GM18511 (cell line): ENCODE results near the gene TLK1.
A peak's percentile ranks its signal among the peaks of the same experiment; 100 is the strongest.
"Not testable (repeated sequence)": the region's sequence is repeated elsewhere in the genome, so short reads cannot be mapped to it uniquely, and the experiment has no call there.

Experiments used
- ATAC-seq: cut with Tn5 transposase; IDR thresholded peaks from one replicate; pipeline ENCODE4 v1.9.1; 2021; ENCODE audit warnings: mild to moderate bottlenecking, moderate library complexity; ENCODE audit not compliant: unreplicated experiment

TLK1 gene

GRCh38 chr2:171086352-171087290, 74.1 kb downstream of the TLK1 start:
- no peak for ATAC-seq

- ATAC-seq, result no peak
These were observed 76.6 kb downstream of the TLK1 start for GRCh38 chr2:171084128-171084527.

GRCh38 chr2:171083451-171083850, 77.2 kb downstream of the TLK1 start:
- no peak for ATAC-seq

GRCh38 chr2:171081649-171082111, 79.0 kb downstream of the TLK1 start:
- ATAC-seq, result no peak

GRCh38 chr2:171080607-171081006, 80.1 kb downstream of the TLK1 start:
- ATAC-seq, result no peak

GRCh38 chr2:171076422-171076821, 84.3 kb downstream of the TLK1 start:
- ATAC-seq, result not testable (repeated sequence)

GRCh38 chr2:171072164-171072563, 88.5 kb downstream of the TLK1 start:
- ATAC-seq, result no peak

GRCh38 chr2:171069286-171069956, 91.3 kb downstream of the TLK1 start:
- ATAC-seq, result no peak

- no peak for ATAC-seq
These were observed 94.6 kb downstream of the TLK1 start for GRCh38 chr2:171066110-171066509.

- ATAC-seq, result no peak
These were observed 103.1 kb downstream of the TLK1 start for GRCh38 chr2:171057575-171057974.

- ATAC-seq, result no peak
These were observed 104.4 kb downstream of the TLK1 start for GRCh38 chr2:171056307-171056706.

- ATAC-seq, result no peak
These were observed 111.0 kb downstream of the TLK1 start for GRCh38 chr2:171049691-171050090.

GRCh38 chr2:171046048-171046560, 114.6 kb downstream of the TLK1 start:
- no peak for ATAC-seq

GRCh38 chr2:171044416-171044815, 116.3 kb downstream of the TLK1 start:
- ATAC-seq, result no peak

- ATAC-seq, result no peak
These were observed 118.3 kb downstream of the TLK1 start for GRCh38 chr2:171042253-171042969.

GRCh38 chr2:171036532-171036931, 124.2 kb downstream of the TLK1 start:
- ATAC-seq, result no peak

GRCh38 chr2:171034315-171034714, 126.4 kb downstream of the TLK1 start:
- no peak for ATAC-seq

GRCh38 chr2:171025214-171025613, 135.5 kb downstream of the TLK1 start:
- no peak for ATAC-seq

- peak; percentile 71 for ATAC-seq
These were observed 142.2 kb downstream of the TLK1 start for GRCh38 chr2:171018522-171018921.

- ATAC-seq, result no peak
These were observed 144.6 kb downstream of the TLK1 start for GRCh38 chr2:171016125-171016524.

- ATAC-seq, result no peak
These were observed 146.8 kb downstream of the TLK1 start for GRCh38 chr2:171013851-171014250.
